Fibroblast of villous mesenchyme (primary cell): ENCODE results near the gene LATS1. TPM values are rescaled to one million over a fixed set of nuclear protein-coding genes. Genes with fewer than 3 reads are reported as not detected.
"Not testable (repeated sequence)": the region's sequence is repeated elsewhere in the genome, so short reads cannot be mapped to it uniquely, and the experiment has no call there.

Source experiments
- DNase-seq: peaks from one replicate; pipeline ENCODE4 v3.0.0-alpha.2; 2010; ENCODE audit warnings: low read depth
- H3K4me3 ChIP-seq: 2 replicates; pipeline ENCODE4 v1.5.1; 2011; ENCODE audit warnings: low read depth, mild to moderate bottlenecking, low read length
- CTCF ChIP-seq: IDR thresholded peaks from 2 replicates; pipeline ENCODE4 v1.5.1; 2012; ENCODE audit warnings: low read depth, mild to moderate bottlenecking, low read length; ENCODE audit not compliant: insufficient read depth
- total RNA-seq: library from RNA; depleted of rRNA; stranded (reverse); fragments of >200 nt; gene quantifications from 2 replicates; pipeline ENCODE4 v1.2.3, GENCODE V29; 2012

LATS1 gene
- total RNA-seq, 1 donor = 25.9 TPM

DNA sequence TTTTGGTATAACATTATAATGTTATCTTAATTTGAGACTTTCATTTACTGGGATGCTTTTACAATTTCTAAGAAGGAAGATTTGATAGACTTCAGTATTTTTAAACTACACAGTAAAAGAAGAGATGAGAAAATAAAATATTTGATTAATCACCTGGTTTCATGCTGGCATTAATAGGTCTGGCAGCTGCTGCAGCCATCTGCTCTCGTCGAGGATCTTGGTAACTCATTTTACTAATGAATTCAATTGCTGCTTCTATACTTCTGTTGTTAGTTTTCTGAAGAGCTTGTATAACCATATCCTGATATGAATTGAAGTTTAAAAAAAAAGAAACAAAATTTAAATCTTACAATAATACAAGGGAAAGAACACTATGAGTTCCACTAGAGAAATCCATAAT lies 23.0 kb downstream of the LATS1 start:
- no peak for DNase-seq
- no peak for TF ChIP-seq CTCF
- H3K4me3 ChIP-seq = no peak overlapping the region

GRCh38 chr6:149691201-149691600 lies 26.7 kb downstream of the LATS1 start:
- DNase-seq = no peak
- no peak for TF ChIP-seq CTCF

DNA sequence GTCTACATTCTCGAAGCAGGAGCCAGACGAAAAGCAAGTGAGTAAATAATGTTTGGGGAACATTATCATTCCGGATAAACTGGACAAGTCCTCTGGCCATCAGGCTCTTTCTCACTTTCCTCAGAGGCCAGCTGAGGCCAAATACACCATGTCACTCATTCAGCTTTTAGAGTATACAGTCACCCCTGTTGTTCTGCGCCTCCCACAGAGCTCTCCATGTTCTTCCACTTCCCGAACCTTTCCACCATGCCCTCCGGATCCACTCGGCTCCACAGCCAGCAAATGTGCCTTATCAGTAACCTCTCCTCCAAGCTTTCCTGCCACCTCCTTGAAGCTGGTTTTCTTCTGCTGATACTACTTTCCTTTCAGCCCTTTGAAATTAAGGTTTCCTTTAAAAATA lies 31.7 kb downstream of the LATS1 start:
- no peak for DNase-seq
- H3K4me3 ChIP-seq = no peak overlapping the region
- no peak for TF ChIP-seq CTCF

More at GRCh38 chr6:149691201-149691600, 26.7 kb downstream of the LATS1 start:
- no peak overlapping the region for H3K4me3 ChIP-seq

DNA sequence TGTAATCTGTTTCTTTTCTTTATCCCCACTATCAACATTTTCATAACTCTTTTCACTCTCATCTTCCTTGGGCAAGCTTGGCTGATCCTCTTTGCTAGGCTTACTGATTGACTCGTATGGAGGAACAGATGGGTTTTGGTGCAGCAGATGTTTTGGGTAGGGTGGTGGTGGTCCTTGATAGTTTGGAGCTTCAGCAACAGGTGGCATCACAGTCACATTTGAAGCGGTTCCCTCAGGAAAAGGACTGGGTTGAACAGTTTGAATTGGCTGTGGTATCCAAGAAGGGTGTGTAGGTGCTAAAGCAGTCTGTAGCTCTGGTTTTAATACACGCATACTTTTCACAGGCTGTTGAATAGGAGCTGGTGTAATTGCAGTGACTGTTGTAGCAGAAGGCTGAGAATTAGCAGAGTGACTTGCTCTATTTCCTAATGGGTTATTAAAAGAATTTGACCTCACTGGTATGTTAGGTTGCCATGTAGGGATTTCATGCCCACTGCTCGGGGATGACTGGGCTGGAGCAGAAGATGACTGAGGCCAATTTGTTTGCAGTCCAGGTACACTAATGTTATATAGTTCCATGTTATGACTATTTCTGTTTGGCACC lies 34.5 kb downstream of the LATS1 start:
- H3K4me3 ChIP-seq = no peak overlapping the region
- TF ChIP-seq CTCF = no peak
- DNase-seq = no peak

GRCh38 chr6:149681845-149682244 lies 36.1 kb downstream of the LATS1 start:
- H3K4me3 ChIP-seq, DNase-seq: not testable (repeated sequence)

- no peak for TF ChIP-seq CTCF
- no peak overlapping the region for H3K4me3 ChIP-seq
- no peak for DNase-seq
Measured at GRCh38 chr6:149681209-149681608, 36.7 kb downstream of the LATS1 start.

DNA sequence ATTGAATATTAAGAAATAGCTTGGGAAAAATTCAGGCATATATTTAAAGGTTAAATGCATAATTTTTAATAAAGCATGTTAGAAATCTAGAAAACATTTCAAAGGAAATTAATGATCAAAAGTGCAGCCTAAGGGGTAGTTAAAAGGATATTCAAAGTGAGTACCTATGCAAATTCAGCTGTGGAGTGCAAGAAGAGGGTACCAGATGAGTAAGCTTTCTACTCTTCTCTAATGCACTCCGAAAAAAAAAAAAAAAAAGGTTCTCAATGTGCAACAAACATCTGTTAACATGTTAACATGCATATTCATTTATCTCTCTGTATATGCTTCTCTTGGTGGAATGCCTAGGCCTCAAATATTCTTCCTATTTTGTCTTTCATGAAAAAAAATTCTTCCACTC lies 37.4 kb downstream of the LATS1 start:
- no peak for DNase-seq
- no peak for TF ChIP-seq CTCF
- H3K4me3 ChIP-seq = no peak overlapping the region

DNA sequence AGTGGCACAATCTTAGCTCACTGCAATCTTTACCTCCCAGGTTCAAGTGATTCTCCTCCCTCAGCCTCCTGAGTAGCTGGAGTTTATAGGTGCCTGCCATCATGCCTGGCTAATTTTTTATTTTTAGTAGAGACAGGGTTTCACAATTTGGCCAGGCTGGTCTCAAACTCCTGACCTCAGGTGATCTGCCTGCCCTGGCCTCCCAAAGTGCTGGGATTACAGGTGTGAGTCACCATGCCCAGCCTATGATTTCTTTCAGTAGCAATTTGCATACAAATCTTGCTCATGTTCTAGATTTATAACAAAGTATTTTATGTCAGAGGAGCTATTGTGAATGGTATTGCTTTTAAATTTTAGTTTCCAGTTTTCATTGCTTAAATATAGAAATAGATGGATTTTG lies 45.6 kb downstream of the LATS1 start:
- not testable (repeated sequence) for H3K4me3 ChIP-seq, DNase-seq
